SK-N-SH (cell line): ENCODE data around the gene KCNA5. TPM values are rescaled to one million over a fixed set of nuclear protein-coding genes. Genes with fewer than 3 reads are reported as not detected.

Experiments
- CTCF ChIA-PET: fragments of 300-600, 350-600 bp; formaldehyde crosslinking; extraction: SDS; loops from one replicate; lab custom pipeline; 2021; lab: Yijun Ruan, JAX
- POLR2A ChIA-PET: fragments of 350-600 bp; sonication (Branson Sonifier 250); formaldehyde crosslinking; extraction: SDS; loops from one replicate; lab custom pipeline; 2020; ENCODE audit warnings: antibody characterized with exemption, inconsistent platforms; lab: Yijun Ruan, JAX
- DNase-seq: peaks from one replicate; pipeline ENCODE4 v3.0.0; 2012
- H2AFZ ChIP-seq: fragments of 200-600 bp; sonication (generic); 2 replicates; pipeline ENCODE4 v1.8.1; 2016; ENCODE audit warnings: antibody characterized with exemption, mild to moderate bottlenecking, low read depth
- H3F3A ChIP-seq: fragments of 200-600 bp; sonication (generic); replicated peaks from 2 replicates; pipeline ENCODE3; 2016; ENCODE audit warnings: antibody characterized with exemption, mild to moderate bottlenecking; ENCODE audit not compliant: insufficient read depth
- H3K27ac ChIP-seq, 2 experiments: fragments of 200-500 bp in 1 of 2; fragments of 200-600 bp in 1 of 2; sonication (Bioruptor generic) in 1 of 2; sonication (generic), shearing (Covaris generic) in 1 of 2; 2 replicates each; pipeline versions ENCODE4 v1.5.1 to v1.6.1; 2014 to 2016; ENCODE audit warnings: low read depth in 2 of 2, inconsistent platforms in 1 of 2, low read length in 1 of 2, mild to moderate bottlenecking in 1 of 2, mixed read lengths in 1 of 2
- H3K27me3 ChIP-seq: fragments of 200-600 bp; sonication (generic), shearing (Covaris generic); 2 replicates; pipeline ENCODE4 v1.6.1; 2016; ENCODE audit warnings: mixed run types; ENCODE audit not compliant: insufficient read depth
- H3K36me3 ChIP-seq, 2 experiments: fragments of 200-500 bp in 1 of 2; fragments of 200-600 bp in 1 of 2; sonication (Bioruptor generic) in 1 of 2; sonication (generic) in 1 of 2; replicated peaks in 1 of 2; 2 replicates each; pipeline versions ENCODE3 to v1.5.1; 2014 to 2016; ENCODE audit warnings: low read length in 1 of 2, mild to moderate bottlenecking in 1 of 2; ENCODE audit not compliant: insufficient read depth in 2 of 2, control insufficient read depth in 1 of 2
- H3K4me1 ChIP-seq, 2 experiments: fragments of 200-500 bp in 1 of 2; fragments of 200-600 bp in 1 of 2; sonication (Bioruptor generic) in 1 of 2; sonication (generic), shearing (Covaris generic) in 1 of 2; 2 replicates each; pipeline versions ENCODE4 v1.5.1 to v1.6.1; 2014 to 2016; ENCODE audit warnings: low read depth in 1 of 2, low read length in 1 of 2, mixed run types in 1 of 2; ENCODE audit not compliant: insufficient read depth in 2 of 2, control insufficient read depth in 1 of 2
- H3K4me2 ChIP-seq: fragments of 200-600 bp; sonication (generic), shearing (Covaris generic); 2 replicates; pipeline ENCODE4 v1.6.1; 2017; ENCODE audit warnings: mixed run types
- H3K4me3 ChIP-seq, 2 experiments: fragments of 200-500 bp in 1 of 2; fragments of 200-600 bp in 1 of 2; sonication (Bioruptor generic) in 1 of 2; sonication (generic), shearing (Covaris generic) in 1 of 2; 2 replicates each; pipeline versions ENCODE4 v1.5.1 to v1.8.1; 2014 to 2016; ENCODE audit warnings: low read depth in 2 of 2, inconsistent platforms in 1 of 2, low read length in 1 of 2, mild to moderate bottlenecking in 1 of 2, mixed read lengths in 1 of 2, moderate library complexity in 1 of 2
- H3K79me2 ChIP-seq: fragments of 200-600 bp; sonication (generic); 2 replicates; pipeline ENCODE4 v1.8.1; 2017; ENCODE audit warnings: mild to moderate bottlenecking; ENCODE audit not compliant: insufficient read depth
- H3K9ac ChIP-seq: fragments of 200-600 bp; sonication (generic); 2 replicates; pipeline ENCODE4 v1.6.1; 2017; ENCODE audit warnings: mixed run types
- H3K9me2 ChIP-seq: fragments of 200-600 bp; sonication (generic); 2 replicates; pipeline ENCODE4 v1.6.1; 2017; ENCODE audit warnings: mixed run types
- H3K9me3 ChIP-seq: fragments of 200-600 bp; sonication (generic); 2 replicates; pipeline ENCODE4 v1.6.1; 2017; ENCODE audit warnings: mixed run types, mild to moderate bottlenecking, moderate library complexity
- H4K20me1 ChIP-seq: fragments of 200-600 bp; sonication (generic); 2 replicates; pipeline ENCODE4 v1.6.1; 2017; ENCODE audit warnings: mild to moderate bottlenecking, mixed run types; ENCODE audit not compliant: insufficient read depth
- ELF1 ChIP-seq: IDR thresholded peaks from 2 replicates; pipeline ENCODE4 v1.4.0; 2012
- EZH2phosphoT487 ChIP-seq: fragments of 200-600 bp; sonication (generic); IDR thresholded peaks from 2 replicates; pipeline ENCODE4 v1.6.1; 2017; ENCODE audit warnings: low read depth, mixed run types, mild to moderate bottlenecking, antibody characterized with exemption, moderate library complexity, borderline replicate concordance
- FOXM1 ChIP-seq: IDR thresholded peaks from 2 replicates; pipeline ENCODE4 v1.4.0; 2012; ENCODE audit warnings: low read depth, mild to moderate bottlenecking
- GABPA ChIP-seq: IDR thresholded peaks from 2 replicates; pipeline ENCODE4 v1.4.0; 2012; ENCODE audit warnings: low read depth, mild to moderate bottlenecking
- JUND ChIP-seq: IDR thresholded peaks from 2 replicates; pipeline ENCODE4 v1.4.0; 2012
- MXI1 ChIP-seq: IDR thresholded peaks from 2 replicates; pipeline ENCODE4 v1.6.1; 2012; ENCODE audit warnings: mild to moderate bottlenecking, low read depth, low read length, improper control_type of control experiment
- NFIC ChIP-seq: IDR thresholded peaks from 2 replicates; pipeline ENCODE4 v1.4.0; 2012; ENCODE audit warnings: borderline replicate concordance
- NRF1 ChIP-seq: IDR thresholded peaks from 2 replicates; pipeline ENCODE4 v1.6.1; 2012; ENCODE audit warnings: low read depth, mild to moderate bottlenecking, low read length
- RAD21 ChIP-seq: IDR thresholded peaks from 2 replicates; pipeline ENCODE4 v1.6.1; 2012; ENCODE audit warnings: mild to moderate bottlenecking, low read length
- SIN3A ChIP-seq: IDR thresholded peaks from 2 replicates; pipeline ENCODE4 v1.6.1; 2012; ENCODE audit warnings: low read depth, mild to moderate bottlenecking, low read length, moderate library complexity, borderline replicate concordance
- SMC3 ChIP-seq: IDR thresholded peaks from 2 replicates; pipeline ENCODE4 v1.6.1; 2012; ENCODE audit warnings: low read depth, low read length, improper control_type of control experiment
- TAF1 ChIP-seq: IDR thresholded peaks from 2 replicates; pipeline ENCODE4 v1.6.1; 2012; ENCODE audit warnings: low read depth, mild to moderate bottlenecking, low read length, moderate library complexity, borderline replicate concordance
- TEAD4 ChIP-seq: IDR thresholded peaks from 2 replicates; pipeline ENCODE4 v1.4.0; 2012; ENCODE audit warnings: mild to moderate bottlenecking, borderline replicate concordance; ENCODE audit not compliant: insufficient read depth
- WGBS: methylation state at CpG from one replicate; pipeline ENCODE4 v1.1.6; 2017; ENCODE audit warnings: low lambda C conversion rate; 5-methylcytosine and 5-hydroxymethylcytosine counted together
- polyA plus RNA-seq, 3 experiments: library from polyadenylated mRNA; depleted of rRNA; stranded (reverse); fragments of >200 nt; gene quantifications; 2 replicates each; pipeline ENCODE4 v1.2.3, GENCODE V29; 2012
- TF ChIP-seq, protein P1 (sequence below): fragments of 200-600 bp; sonication (generic); IDR thresholded peaks from 2 replicates; pipeline ENCODE4 v1.6.1; 2017; ENCODE audit warnings: antibody characterized with exemption, mild to moderate bottlenecking, moderate library complexity
- TF ChIP-seq, protein P2 (sequence below): IDR thresholded peaks from 2 replicates; pipeline ENCODE4 v1.4.0; 2012; ENCODE audit warnings: low read depth
- TF ChIP-seq, protein P3 (sequence below): IDR thresholded peaks from 2 replicates; pipeline ENCODE4; 2012

The KCNA5 gene
- polyA plus RNA-seq, 1 of the 3 experiments (the other 2 are of a cell fraction), result not detected

DNA sequence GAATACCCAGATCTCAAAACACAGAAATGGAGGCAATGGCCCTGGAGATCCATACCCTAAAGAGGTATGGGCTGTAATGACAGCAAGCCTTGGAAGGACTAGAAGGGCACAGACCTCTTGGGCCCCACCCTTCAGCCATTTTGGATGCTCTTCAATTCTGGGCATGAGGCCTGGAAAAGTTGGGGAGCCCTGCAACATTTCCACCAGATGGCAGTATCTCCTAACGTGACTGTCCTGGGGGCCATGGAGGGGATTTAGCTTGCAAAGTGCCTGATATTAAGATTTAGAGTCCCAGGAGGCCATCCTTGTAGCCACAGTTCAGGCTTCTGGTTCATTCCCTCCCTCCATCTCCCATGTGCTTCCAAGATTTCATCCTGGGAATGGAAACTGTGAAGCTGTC lies 30.2 kb downstream of the KCNA5 start:
- Histone ChIP-seq H3K27ac (no peak overlapping the region), H3K79me2 (no peaks in the 10 kb centered on the region), H3K4me3 (no peak overlapping the region), H3K36me3 (no peaks in the 10 kb centered on the region), H3F3A (no peaks in the 10 kb centered on the region), H3K9ac (no peak overlapping the region), H4K20me1 (no peaks in the 10 kb centered on the region), H3K27me3 (peaks cover 98% of the 10 kb centered on the region), H3K4me1 (peaks cover 0 to 9% of the 10 kb centered on the region in 2 experiments; a peak in 1 of 4 replicates), H3K9me2 (no peaks in the 10 kb centered on the region), H3K4me2 (no peak overlapping the region), H3K9me3 (no peaks in the 10 kb centered on the region), H2AFZ (no peak overlapping the region)
- no peak for TF ChIP-seq SIN3A
- TF ChIP-seq RAD21, result peak; percentile 48
- no peak for TF ChIP-seq TEAD4
- no peak for TF ChIP-seq MXI1
- TF ChIP-seq, protein P1, sequence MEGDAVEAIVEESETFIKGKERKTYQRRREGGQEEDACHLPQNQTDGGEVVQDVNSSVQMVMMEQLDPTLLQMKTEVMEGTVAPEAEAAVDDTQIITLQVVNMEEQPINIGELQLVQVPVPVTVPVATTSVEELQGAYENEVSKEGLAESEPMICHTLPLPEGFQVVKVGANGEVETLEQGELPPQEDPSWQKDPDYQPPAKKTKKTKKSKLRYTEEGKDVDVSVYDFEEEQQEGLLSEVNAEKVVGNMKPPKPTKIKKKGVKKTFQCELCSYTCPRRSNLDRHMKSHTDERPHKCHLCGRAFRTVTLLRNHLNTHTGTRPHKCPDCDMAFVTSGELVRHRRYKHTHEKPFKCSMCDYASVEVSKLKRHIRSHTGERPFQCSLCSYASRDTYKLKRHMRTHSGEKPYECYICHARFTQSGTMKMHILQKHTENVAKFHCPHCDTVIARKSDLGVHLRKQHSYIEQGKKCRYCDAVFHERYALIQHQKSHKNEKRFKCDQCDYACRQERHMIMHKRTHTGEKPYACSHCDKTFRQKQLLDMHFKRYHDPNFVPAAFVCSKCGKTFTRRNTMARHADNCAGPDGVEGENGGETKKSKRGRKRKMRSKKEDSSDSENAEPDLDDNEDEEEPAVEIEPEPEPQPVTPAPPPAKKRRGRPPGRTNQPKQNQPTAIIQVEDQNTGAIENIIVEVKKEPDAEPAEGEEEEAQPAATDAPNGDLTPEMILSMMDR, result peak; percentile 56
- no peak for TF ChIP-seq FOXM1
- TF ChIP-seq ELF1, result no peak
- no peak for TF ChIP-seq GABPA
- TF ChIP-seq, protein P2, sequence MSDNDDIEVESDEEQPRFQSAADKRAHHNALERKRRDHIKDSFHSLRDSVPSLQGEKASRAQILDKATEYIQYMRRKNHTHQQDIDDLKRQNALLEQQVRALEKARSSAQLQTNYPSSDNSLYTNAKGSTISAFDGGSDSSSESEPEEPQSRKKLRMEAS, result no peak
- TF ChIP-seq SMC3, result peak; percentile 38; the same call in 1 of the 2 replicates
- TF ChIP-seq JUND, result no peak
- TF ChIP-seq, protein P3, sequence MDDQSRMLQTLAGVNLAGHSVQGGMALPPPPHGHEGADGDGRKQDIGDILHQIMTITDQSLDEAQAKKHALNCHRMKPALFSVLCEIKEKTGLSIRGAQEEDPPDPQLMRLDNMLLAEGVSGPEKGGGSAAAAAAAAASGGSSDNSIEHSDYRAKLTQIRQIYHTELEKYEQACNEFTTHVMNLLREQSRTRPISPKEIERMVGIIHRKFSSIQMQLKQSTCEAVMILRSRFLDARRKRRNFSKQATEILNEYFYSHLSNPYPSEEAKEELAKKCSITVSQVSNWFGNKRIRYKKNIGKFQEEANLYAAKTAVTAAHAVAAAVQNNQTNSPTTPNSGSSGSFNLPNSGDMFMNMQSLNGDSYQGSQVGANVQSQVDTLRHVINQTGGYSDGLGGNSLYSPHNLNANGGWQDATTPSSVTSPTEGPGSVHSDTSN, result no peak
- no peak for TF ChIP-seq NRF1
- TF ChIP-seq EZH2phosphoT487, result no peak
- no peak for TF ChIP-seq TAF1
- CTCF ChIA-PET, result interaction anchor here (0.7 to 11.4 kb wide), 4 partner anchors 10 to 368 kb away, joined by 3 to 82 read pairs (median 8); no protein-coding TSS in a partner anchor
- WGBS, result 0% methylated on average over 1 of the region's 1 CpG
- POLR2A ChIA-PET, result no interaction called here
- peak; percentile 22 for DNase-seq

DNA sequence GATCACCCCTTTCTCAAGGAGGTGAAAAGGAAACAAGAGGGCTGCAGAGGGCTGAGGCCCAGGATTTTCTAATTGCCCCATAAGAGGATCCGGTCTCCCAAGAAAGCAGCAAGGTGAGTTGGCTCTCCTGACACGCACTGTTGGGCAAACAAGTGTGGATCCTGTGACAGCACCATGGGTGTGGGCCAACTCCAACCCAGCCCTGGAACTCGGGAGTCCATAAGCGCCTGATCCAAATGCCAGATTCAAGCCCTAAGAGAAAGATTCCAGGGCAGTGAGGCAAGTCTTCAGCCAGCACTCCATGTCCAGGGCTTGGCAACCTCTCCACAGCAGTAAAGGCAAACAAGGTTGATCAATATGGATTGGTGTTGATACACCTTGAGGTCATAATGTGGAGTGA lies 33.1 kb downstream of the KCNA5 start:
- Histone ChIP-seq H3K27me3 (peaks cover 77% of the 10 kb centered on the region), H3K9me2 (no peaks in the 10 kb centered on the region), H3K79me2 (no peaks in the 10 kb centered on the region), H3K4me2 (no peak overlapping the region), H3F3A (no peaks in the 10 kb centered on the region), H3K4me3 (no peak overlapping the region), H2AFZ (no peak overlapping the region), H3K27ac (no peak overlapping the region), H3K9ac (no peak overlapping the region), H3K36me3 (no peaks in the 10 kb centered on the region), H3K4me1 (peaks cover 0 to 10% of the 10 kb centered on the region in 2 experiments; a peak in 1 of 4 replicates), H4K20me1 (no peaks in the 10 kb centered on the region), H3K9me3 (no peaks in the 10 kb centered on the region)
- no peak for TF ChIP-seq NFIC
- no peak for TF ChIP-seq NRF1
- ChIA-PET POLR2A (no interaction called here), CTCF (interaction anchor here (11.4 kb wide), 1 partner anchor 7 kb away, joined by 82 read pairs; no protein-coding TSS in a partner anchor)
- no peak for DNase-seq
- WGBS, result 33% methylated on average over 2 of the region's 4 CpGs
